T-helper 22 cell (primary cell): ENCODE data around the gene SDCCAG8.
A peak's percentile ranks its signal among the peaks of the same experiment; 100 is the strongest.

Experiments used
- DNase-seq: peaks from one replicate; pipeline ENCODE4 v3.0.0-alpha.2; 2020; ENCODE audit warnings: low read depth

The SDCCAG8 gene

GRCh38 chr1:243420946-243421685 is 165.3 kb downstream of the SDCCAG8 start:
- no peak for DNase-seq

- DNase-seq: peak; percentile 18
Measured at GRCh38 chr1:243421784-243422183, 165.9 kb downstream of the SDCCAG8 start.

GRCh38 chr1:243422362-243422761 is 166.5 kb downstream of the SDCCAG8 start:
- DNase-seq: no peak

- DNase-seq: no peak
Measured at GRCh38 chr1:243428084-243428483, 172.2 kb downstream of the SDCCAG8 start.

- no peak for DNase-seq
Measured at GRCh38 chr1:243428617-243429342, 172.9 kb downstream of the SDCCAG8 start.

GRCh38 chr1:243431591-243431990 is 175.8 kb downstream of the SDCCAG8 start:
- DNase-seq: no peak

- no peak for DNase-seq
Measured at GRCh38 chr1:243432136-243432535, 176.3 kb downstream of the SDCCAG8 start.

- no peak for DNase-seq
Measured at GRCh38 chr1:243433737-243434370, 178.0 kb downstream of the SDCCAG8 start.

GRCh38 chr1:243434594-243434993 is 178.8 kb downstream of the SDCCAG8 start:
- no peak for DNase-seq

GRCh38 chr1:243435836-243436235 is 180.0 kb downstream of the SDCCAG8 start:
- DNase-seq: no peak

GRCh38 chr1:243438146-243438545 is 182.3 kb downstream of the SDCCAG8 start:
- DNase-seq: no peak

- no peak for DNase-seq
Measured at GRCh38 chr1:243438815-243439214, 183.0 kb downstream of the SDCCAG8 start.

- DNase-seq: no peak
Measured at GRCh38 chr1:243440406-243440805, 184.6 kb downstream of the SDCCAG8 start.

- DNase-seq: no peak
Measured at GRCh38 chr1:243441601-243442000, 185.8 kb downstream of the SDCCAG8 start.

- no peak for DNase-seq
Measured at GRCh38 chr1:243443557-243443956, 187.7 kb downstream of the SDCCAG8 start.

- no peak for DNase-seq
Measured at GRCh38 chr1:243447347-243447746, 191.5 kb downstream of the SDCCAG8 start.

- no peak for DNase-seq
Measured at GRCh38 chr1:243447844-243448243, 192.0 kb downstream of the SDCCAG8 start.

- no peak for DNase-seq
Measured at GRCh38 chr1:243449373-243449772, 193.5 kb downstream of the SDCCAG8 start.

- no peak for DNase-seq
Measured at GRCh38 chr1:243452092-243452491, 196.3 kb downstream of the SDCCAG8 start.

GRCh38 chr1:243454328-243454997 is 198.6 kb downstream of the SDCCAG8 start:
- DNase-seq: no peak

- no peak for DNase-seq
Measured at GRCh38 chr1:243455760-243456651, 200.2 kb downstream of the SDCCAG8 start.
